Measurements from ENCODE around the gene OR2L8.
A peak's percentile ranks its signal among the peaks of the same experiment; 100 is the strongest.
"Not testable (repeated sequence)": the region's sequence is repeated elsewhere in the genome, so short reads cannot be mapped to it uniquely, and the experiment has no call there.

Gene OR2L8

DNA sequence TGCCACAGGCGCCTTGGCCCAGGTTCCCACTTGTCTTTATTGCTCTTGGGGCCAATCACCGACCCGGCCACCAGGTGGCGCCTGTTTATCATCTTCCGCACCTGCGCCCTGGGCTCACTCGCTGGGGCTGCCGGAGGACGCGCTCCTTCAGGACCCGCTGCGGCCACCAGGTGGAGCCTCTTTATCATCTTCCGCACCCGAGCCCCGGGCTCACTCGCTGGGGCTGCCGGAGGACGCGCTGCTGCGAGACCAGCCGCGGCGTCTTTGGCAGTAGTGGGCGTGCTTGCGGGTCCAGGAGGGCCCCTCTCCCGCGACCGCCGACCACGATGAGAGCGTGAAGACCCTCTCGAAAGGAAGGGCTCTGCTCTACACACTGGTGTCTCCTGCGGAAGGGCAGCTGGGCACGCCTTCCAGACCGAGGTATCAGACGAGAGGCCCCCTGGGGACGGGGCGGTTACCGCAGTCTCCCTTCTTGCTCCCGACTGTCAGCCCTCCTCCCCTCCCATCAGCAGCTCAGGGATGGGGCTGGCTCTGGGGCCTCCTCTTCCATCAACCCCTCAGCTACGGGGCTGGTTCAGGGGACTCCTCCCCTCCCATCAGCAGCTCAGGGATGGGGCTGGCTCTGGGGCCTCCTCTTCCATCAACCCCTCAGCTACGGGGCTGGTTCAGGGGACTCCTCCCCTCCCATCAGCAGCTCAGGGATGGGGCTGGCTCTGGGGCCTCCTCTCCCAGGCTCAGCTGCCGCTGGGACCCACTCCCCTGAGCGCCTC, 11.5 kb upstream of the OR2L8 start:
- DNase-seq (ENCODE audit: low spot score): peak; percentile 69
- H3K4me3 ChIP-seq (ENCODE audit: severe bottlenecking): not testable (repeated sequence)

DNA sequence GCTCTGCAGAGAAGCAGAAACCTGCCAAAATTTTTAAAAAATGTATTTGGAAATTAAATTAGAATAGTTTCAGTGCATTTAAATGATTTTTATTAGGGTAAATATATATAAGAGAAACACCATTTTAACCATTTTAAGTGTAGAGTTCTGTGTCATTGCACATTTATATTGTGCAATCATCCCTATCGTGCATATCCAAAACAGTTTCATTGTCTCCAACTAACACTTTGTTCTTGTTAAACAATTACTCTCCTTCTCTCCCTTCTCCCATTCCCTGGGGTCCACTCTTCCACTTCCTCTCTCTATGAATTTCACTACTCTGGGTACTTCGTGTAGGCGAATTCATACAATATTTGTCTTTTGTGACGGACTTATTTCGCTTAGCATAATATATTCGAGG, 6.0 kb upstream of the OR2L8 start:
- ATAC-seq (ENCODE audit: low read depth) (no peak), DNase-seq (ENCODE audit: low spot score) (no peak)
- Histone ChIP-seq H3K36me3 (ENCODE audit: low read depth) (no peaks in the 10 kb centered on the region), H3K27ac (ENCODE audit: poor library complexity, severe bottlenecking) (no peak overlapping the region), H3K9me3 (ENCODE audit: severe bottlenecking) (peaks cover 3% of the 10 kb centered on the region), H3K4me1 (ENCODE audit: insufficient read depth, poor library complexity, severe bottlenecking) (no peaks in the 10 kb centered on the region), H3K27me3 (ENCODE audit: insufficient read depth, poor library complexity, severe bottlenecking) (no peaks in the 10 kb centered on the region), H3K4me3 (ENCODE audit: severe bottlenecking) (no peak overlapping the region)
- TF ChIP-seq, protein P1, sequence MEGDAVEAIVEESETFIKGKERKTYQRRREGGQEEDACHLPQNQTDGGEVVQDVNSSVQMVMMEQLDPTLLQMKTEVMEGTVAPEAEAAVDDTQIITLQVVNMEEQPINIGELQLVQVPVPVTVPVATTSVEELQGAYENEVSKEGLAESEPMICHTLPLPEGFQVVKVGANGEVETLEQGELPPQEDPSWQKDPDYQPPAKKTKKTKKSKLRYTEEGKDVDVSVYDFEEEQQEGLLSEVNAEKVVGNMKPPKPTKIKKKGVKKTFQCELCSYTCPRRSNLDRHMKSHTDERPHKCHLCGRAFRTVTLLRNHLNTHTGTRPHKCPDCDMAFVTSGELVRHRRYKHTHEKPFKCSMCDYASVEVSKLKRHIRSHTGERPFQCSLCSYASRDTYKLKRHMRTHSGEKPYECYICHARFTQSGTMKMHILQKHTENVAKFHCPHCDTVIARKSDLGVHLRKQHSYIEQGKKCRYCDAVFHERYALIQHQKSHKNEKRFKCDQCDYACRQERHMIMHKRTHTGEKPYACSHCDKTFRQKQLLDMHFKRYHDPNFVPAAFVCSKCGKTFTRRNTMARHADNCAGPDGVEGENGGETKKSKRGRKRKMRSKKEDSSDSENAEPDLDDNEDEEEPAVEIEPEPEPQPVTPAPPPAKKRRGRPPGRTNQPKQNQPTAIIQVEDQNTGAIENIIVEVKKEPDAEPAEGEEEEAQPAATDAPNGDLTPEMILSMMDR (IDR thresholded peaks at IDR 0.05; ENCODE audit: poor library complexity, severe bottlenecking): no peak

More for the DNA sequence above, 11.5 kb upstream of the OR2L8 start:
- not testable (repeated sequence) for H3K36me3 ChIP-seq (ENCODE audit: low read depth); H3K27me3 ChIP-seq (ENCODE audit: insufficient read depth, poor library complexity, severe bottlenecking); H3K9me3 ChIP-seq (ENCODE audit: severe bottlenecking); H3K4me1 ChIP-seq (ENCODE audit: insufficient read depth, poor library complexity, severe bottlenecking); H3K27ac ChIP-seq (ENCODE audit: poor library complexity, severe bottlenecking); ATAC-seq (ENCODE audit: low read depth)
- TF ChIP-seq, protein P1 (IDR thresholded peaks at IDR 0.05; ENCODE audit: poor library complexity, severe bottlenecking): peak; percentile 19

- Histone ChIP-seq H3K27ac (ENCODE audit: poor library complexity, severe bottlenecking) (no peak overlapping the region), H3K9me3 (ENCODE audit: severe bottlenecking) (no peaks in the 10 kb centered on the region)
- no peak for ATAC-seq (ENCODE audit: low read depth)
Observed at GRCh38 chr1:247953408-247953807, 4.8 kb downstream of the OR2L8 start.

GRCh38 chr1:247961791-247962190, 13.1 kb downstream of the OR2L8 start:
- Histone ChIP-seq H3K4me3 (ENCODE audit: severe bottlenecking) (no peak overlapping the region), H3K36me3 (ENCODE audit: low read depth) (no peaks in the 10 kb centered on the region), H3K27me3 (ENCODE audit: insufficient read depth, poor library complexity, severe bottlenecking) (no peaks in the 10 kb centered on the region), H3K9me3 (ENCODE audit: severe bottlenecking) (no peaks in the 10 kb centered on the region), H3K4me1 (ENCODE audit: insufficient read depth, poor library complexity, severe bottlenecking) (no peaks in the 10 kb centered on the region), H3K27ac (ENCODE audit: poor library complexity, severe bottlenecking) (peak overlapping the region; percentile 22)
- ATAC-seq (ENCODE audit: low read depth) (no peak), DNase-seq (ENCODE audit: low spot score) (no peak)
- TF ChIP-seq, protein P1 (IDR thresholded peaks at IDR 0.05; ENCODE audit: poor library complexity, severe bottlenecking): no peak

More at GRCh38 chr1:247953408-247953807, 4.8 kb downstream of the OR2L8 start:
- no peak overlapping the region for H3K4me3 ChIP-seq (ENCODE audit: severe bottlenecking)
- DNase-seq (ENCODE audit: low spot score): no peak
- no peaks in the 10 kb centered on the region for H3K27me3 ChIP-seq (ENCODE audit: insufficient read depth, poor library complexity, severe bottlenecking)
- TF ChIP-seq, protein P1 (IDR thresholded peaks at IDR 0.05; ENCODE audit: poor library complexity, severe bottlenecking): no peak
- H3K4me1 ChIP-seq (ENCODE audit: insufficient read depth, poor library complexity, severe bottlenecking): no peaks in the 10 kb centered on the region
- no peaks in the 10 kb centered on the region for H3K36me3 ChIP-seq (ENCODE audit: low read depth)

All from RWPE2 (cell line).